Measurements from ENCODE around the gene IRF1.
"Not testable (repeated sequence)": the region's sequence is repeated elsewhere in the genome, so short reads cannot be mapped to it uniquely, and the experiment has no call there.

IRF1 gene

GRCh38 chr5:132490484-132491367 is at the start of gene IRF1:
Gene IRF1, minus strand, starts transcription at chr5:132490773. Its CDS starts 1,295 bp downstream, at chr5:132489478.
- peak; percentile 97 for DNase-seq (ENCODE audit: low spot score)

GRCh38 chr5:132540149-132540548 is 49.6 kb upstream of the IRF1 start:
- DNase-seq (ENCODE audit: low spot score), result no peak

- DNase-seq (ENCODE audit: low spot score), result no peak
Measured at GRCh38 chr5:132539716-132540115, 49.1 kb upstream of the IRF1 start.

- DNase-seq (ENCODE audit: low spot score), result no peak
Measured at GRCh38 chr5:132530946-132531345, 40.4 kb upstream of the IRF1 start.

- no peak for DNase-seq (ENCODE audit: low spot score)
Measured at GRCh38 chr5:132528866-132529634, 38.5 kb upstream of the IRF1 start.

- DNase-seq (ENCODE audit: low spot score), result no peak
Measured at GRCh38 chr5:132528021-132528420, 37.4 kb upstream of the IRF1 start.

GRCh38 chr5:132526974-132527564 is 36.5 kb upstream of the IRF1 start:
- DNase-seq (ENCODE audit: low spot score), result no peak

GRCh38 chr5:132526290-132526973 is 35.9 kb upstream of the IRF1 start:
- DNase-seq (ENCODE audit: low spot score), result peak; percentile 79

GRCh38 chr5:132525299-132525724 is 34.7 kb upstream of the IRF1 start:
- no peak for DNase-seq (ENCODE audit: low spot score)

GRCh38 chr5:132524877-132525276 is 34.3 kb upstream of the IRF1 start:
- not testable (repeated sequence) for DNase-seq (ENCODE audit: low spot score)

GRCh38 chr5:132522067-132522466 is 31.5 kb upstream of the IRF1 start:
- not testable (repeated sequence) for DNase-seq (ENCODE audit: low spot score)

GRCh38 chr5:132513618-132514336 is 23.2 kb upstream of the IRF1 start:
- DNase-seq (ENCODE audit: low spot score), result peak; percentile 31

- no peak for DNase-seq (ENCODE audit: low spot score)
Measured at GRCh38 chr5:132510076-132510475, 19.5 kb upstream of the IRF1 start.

GRCh38 chr5:132506094-132506692 is 15.6 kb upstream of the IRF1 start:
- DNase-seq (ENCODE audit: low spot score), result peak; percentile 43

- no peak for DNase-seq (ENCODE audit: low spot score)
Measured at GRCh38 chr5:132505641-132506040, 15.1 kb upstream of the IRF1 start.

- DNase-seq (ENCODE audit: low spot score), result no peak
Measured at GRCh38 chr5:132504746-132505145, 14.2 kb upstream of the IRF1 start.

GRCh38 chr5:132503244-132503643 is 12.7 kb upstream of the IRF1 start:
- no peak for DNase-seq (ENCODE audit: low spot score)

GRCh38 chr5:132501961-132502931 is 11.7 kb upstream of the IRF1 start:
- no peak for DNase-seq (ENCODE audit: low spot score)

GRCh38 chr5:132501629-132501956 is 11.0 kb upstream of the IRF1 start:
- no peak for DNase-seq (ENCODE audit: low spot score)

Measured in LoVo (cell line).